Prostate gland (tissue), 2 donors: ENCODE data around the gene ZNF334.

Source experiments
- CTCF ChIP-seq, 4 experiments: fragments of 200-600 bp in 2 of 4; fragments of 450-650 bp in 2 of 4; sonication (generic) in 2 of 4; IDR thresholded peaks; 1 replicate in 3 of 4; 2 replicates in 1 of 4; pipeline ENCODE4 v1.5.1; 2016 to 2019; ENCODE audit warnings: antibody characterized with exemption in 4 of 4, mild to moderate bottlenecking in 2 of 4, moderate library complexity in 2 of 4
- POLR2A ChIP-seq: fragments of 450-650 bp; IDR thresholded peaks from one replicate; pipeline ENCODE4 v1.6.1; 2016; ENCODE audit warnings: antibody characterized with exemption, mild to moderate bottlenecking
- POLR2AphosphoS5 ChIP-seq: sonication (generic); formaldehyde crosslinking; IDR thresholded peaks from one replicate; pipeline ENCODE4 v1.6.1; 2017; ENCODE audit warnings: antibody characterized with exemption

- TF ChIP-seq CTCF (IDR thresholded peaks at IDR 0.05) (no peak), POLR2A (no peak), POLR2AphosphoS5 (no peak)
Measured at GRCh38 chr20:46464451-46464850, 48.9 kb downstream of the ZNF334 start.
